Neutrophil (primary cell): ENCODE measurements around the gene ARHGEF11.

Source experiments
- H3K27ac ChIP-seq: fragments of 200-600 bp; sonication (generic); 2 replicates; pipeline ENCODE4 v1.5.1; 2016; ENCODE audit warnings: mild to moderate bottlenecking, moderate library complexity
- H3K27me3 ChIP-seq: fragments of 200-600 bp; sonication (generic); 2 replicates; pipeline ENCODE4 v1.6.0; 2016; ENCODE audit warnings: mild to moderate bottlenecking
- H3K36me3 ChIP-seq: fragments of 200-600 bp; sonication (generic); 2 replicates; pipeline ENCODE4 v1.5.1; 2017
- H3K4me1 ChIP-seq, 2 experiments: fragments of 200-600 bp in 1 of 2; sonication (generic) in 1 of 2; 1 replicate in 1 of 2; 2 replicates in 1 of 2; pipeline versions ENCODE4 v1.5.1 to v1.6.1; 2013 to 2016; ENCODE audit warnings: low read depth in 1 of 2, low read length in 1 of 2, mild to moderate bottlenecking in 1 of 2, moderate library complexity in 1 of 2; ENCODE audit not compliant: control insufficient read depth in 1 of 2, insufficient read depth in 1 of 2
- H3K4me3 ChIP-seq, 2 experiments: fragments of 200-600 bp in 1 of 2; sonication (generic) in 1 of 2; 1 replicate in 1 of 2; 2 replicates in 1 of 2; pipeline ENCODE4 v1.5.1; 2013 to 2016; ENCODE audit warnings: low read depth in 1 of 2, low read length in 1 of 2, mild to moderate bottlenecking in 1 of 2, moderate library complexity in 1 of 2
- H3K9me3 ChIP-seq: fragments of 200-600 bp; sonication (generic); 2 replicates; pipeline ENCODE4 v1.5.1; 2016
- TF ChIP-seq, protein P1 (sequence below): fragments of 200-600 bp; sonication (generic); IDR thresholded peaks from 2 replicates; pipeline ENCODE4 v1.5.1; 2016; ENCODE audit warnings: antibody characterized with exemption

Gene ARHGEF11, protein sequence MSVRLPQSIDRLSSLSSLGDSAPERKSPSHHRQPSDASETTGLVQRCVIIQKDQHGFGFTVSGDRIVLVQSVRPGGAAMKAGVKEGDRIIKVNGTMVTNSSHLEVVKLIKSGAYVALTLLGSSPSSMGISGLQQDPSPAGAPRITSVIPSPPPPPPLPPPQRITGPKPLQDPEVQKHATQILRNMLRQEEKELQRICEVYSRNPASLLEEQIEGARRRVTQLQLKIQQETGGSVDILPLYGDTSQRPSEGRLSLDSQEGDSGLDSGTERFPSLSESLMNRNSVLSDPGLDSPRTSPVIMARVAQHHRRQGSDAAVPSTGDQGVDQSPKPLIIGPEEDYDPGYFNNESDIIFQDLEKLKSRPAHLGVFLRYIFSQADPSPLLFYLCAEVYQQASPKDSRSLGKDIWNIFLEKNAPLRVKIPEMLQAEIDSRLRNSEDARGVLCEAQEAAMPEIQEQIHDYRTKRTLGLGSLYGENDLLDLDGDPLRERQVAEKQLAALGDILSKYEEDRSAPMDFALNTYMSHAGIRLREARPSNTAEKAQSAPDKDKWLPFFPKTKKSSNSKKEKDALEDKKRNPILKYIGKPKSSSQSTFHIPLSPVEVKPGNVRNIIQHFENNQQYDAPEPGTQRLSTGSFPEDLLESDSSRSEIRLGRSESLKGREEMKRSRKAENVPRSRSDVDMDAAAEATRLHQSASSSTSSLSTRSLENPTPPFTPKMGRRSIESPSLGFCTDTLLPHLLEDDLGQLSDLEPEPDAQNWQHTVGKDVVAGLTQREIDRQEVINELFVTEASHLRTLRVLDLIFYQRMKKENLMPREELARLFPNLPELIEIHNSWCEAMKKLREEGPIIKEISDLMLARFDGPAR (N-terminal part only)

DNA sequence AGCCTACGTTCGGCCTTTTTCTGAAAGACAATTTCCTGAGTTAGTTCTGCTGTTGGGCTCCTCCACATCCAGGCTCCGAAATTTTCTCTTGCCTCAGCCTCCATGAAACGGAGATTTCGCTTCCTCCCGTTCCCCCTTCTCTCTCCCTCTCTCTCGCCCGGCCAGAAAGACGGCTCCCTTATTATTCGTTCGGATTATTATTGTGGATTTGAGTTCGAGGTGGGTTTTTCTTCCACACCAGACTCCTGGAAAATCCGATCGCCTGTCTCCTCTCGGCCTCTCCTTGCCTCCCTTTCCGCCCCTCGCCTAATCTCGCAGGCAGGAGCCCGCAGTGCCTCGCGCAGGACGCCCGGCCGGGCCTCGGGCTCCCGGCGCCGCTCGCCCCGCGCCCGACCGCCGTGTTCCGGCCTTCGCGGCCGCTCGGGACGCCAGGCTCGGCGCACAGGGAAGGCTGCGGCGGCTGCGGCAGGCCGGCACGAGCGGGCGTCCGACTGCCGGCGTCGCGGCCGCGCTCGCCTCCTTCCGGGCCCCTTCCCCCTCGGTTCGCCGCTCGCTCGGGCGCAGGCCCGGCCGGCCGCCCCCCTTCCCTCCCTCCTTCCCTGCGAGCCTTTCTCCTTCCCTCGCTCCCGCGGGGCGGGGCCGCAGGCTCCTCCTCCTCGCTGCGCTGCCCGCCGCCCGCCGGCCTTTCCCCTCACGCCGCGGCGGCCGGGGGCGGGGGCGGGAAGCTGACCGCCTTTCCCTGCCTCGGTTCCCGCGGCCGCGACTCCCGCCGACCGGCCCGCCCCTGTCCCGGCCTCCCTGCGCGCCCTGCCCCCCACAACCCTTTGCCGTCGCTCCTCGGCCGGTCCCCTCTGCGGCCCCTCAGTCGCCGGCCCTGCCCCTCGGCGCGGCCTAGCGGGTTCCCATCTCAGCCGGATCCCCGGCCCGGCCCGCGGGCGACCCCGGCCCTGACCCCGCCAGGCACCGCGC, at the start of gene ARHGEF11:
ARHGEF11 (minus strand) TSS at position 493 of the 969 bp plus-strand sequence. CDS start 1,412 bp downstream, outside the sequence.
- TF ChIP-seq, protein P1, sequence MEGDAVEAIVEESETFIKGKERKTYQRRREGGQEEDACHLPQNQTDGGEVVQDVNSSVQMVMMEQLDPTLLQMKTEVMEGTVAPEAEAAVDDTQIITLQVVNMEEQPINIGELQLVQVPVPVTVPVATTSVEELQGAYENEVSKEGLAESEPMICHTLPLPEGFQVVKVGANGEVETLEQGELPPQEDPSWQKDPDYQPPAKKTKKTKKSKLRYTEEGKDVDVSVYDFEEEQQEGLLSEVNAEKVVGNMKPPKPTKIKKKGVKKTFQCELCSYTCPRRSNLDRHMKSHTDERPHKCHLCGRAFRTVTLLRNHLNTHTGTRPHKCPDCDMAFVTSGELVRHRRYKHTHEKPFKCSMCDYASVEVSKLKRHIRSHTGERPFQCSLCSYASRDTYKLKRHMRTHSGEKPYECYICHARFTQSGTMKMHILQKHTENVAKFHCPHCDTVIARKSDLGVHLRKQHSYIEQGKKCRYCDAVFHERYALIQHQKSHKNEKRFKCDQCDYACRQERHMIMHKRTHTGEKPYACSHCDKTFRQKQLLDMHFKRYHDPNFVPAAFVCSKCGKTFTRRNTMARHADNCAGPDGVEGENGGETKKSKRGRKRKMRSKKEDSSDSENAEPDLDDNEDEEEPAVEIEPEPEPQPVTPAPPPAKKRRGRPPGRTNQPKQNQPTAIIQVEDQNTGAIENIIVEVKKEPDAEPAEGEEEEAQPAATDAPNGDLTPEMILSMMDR = no peak
- H3K27ac ChIP-seq = peak within 1 kb of the TSS; percentile 36
- H3K36me3 ChIP-seq = no peaks in the 10 kb centered on the region
- H3K27me3 ChIP-seq = peaks cover 73% of the 10 kb centered on the region
- H3K4me3 ChIP-seq = peak within 1 kb of the TSS; percentile 67 to 70
- no peaks in the 10 kb centered on the region for H3K9me3 ChIP-seq
- peaks cover 11 to 16% of the 10 kb centered on the region in 2 experiments for H3K4me1 ChIP-seq

DNA sequence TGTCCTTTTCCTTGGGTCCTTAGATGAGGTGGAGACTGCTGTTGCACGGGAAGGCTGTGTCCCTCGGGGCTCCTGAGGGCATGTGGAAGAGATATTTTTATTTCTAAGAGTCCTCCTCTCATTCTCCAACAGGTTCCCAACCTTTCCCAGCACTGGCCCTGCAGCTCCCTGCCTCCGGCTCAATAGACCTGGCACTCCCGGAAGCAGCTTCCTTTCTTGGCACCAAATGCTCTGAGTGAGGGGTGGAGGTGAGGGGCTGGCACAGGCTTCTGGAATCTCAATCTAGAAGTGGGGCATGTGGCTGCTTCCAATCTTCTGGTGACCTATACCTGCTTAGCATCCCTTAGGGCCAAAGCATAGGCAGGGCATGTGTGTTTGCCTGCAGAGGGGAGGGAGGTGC, 49.5 kb upstream of the ARHGEF11 start:
- Histone ChIP-seq H3K27ac (no peak overlapping the region), H3K27me3 (no peaks in the 10 kb centered on the region), H3K4me1 (no peaks in the 10 kb centered on the region), H3K36me3 (no peaks in the 10 kb centered on the region), H3K4me3 (no peak overlapping the region), H3K9me3 (no peaks in the 10 kb centered on the region)
- TF ChIP-seq, protein P1 = no peak

DNA sequence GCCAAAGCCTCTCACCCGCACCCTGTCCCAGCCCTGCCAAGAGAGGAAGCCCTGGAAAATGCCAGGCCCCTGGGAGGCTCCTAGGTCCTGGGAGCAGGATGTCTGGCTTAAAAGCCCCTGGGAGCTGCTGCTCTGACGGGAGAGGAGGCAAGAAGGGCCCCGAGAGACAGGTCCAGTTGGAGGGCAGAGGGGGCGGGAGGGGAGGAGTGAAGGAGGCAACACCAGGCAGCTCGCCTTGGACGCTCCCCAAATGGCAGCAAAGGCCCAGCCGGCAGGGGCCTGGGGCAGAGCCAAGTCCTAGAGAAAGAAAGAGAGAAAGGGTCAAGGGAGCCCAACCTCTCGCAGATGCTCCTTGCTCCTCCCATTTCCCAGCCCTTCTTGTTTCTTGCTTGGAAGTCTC, 47.3 kb upstream of the ARHGEF11 start:
- Histone ChIP-seq H3K9me3 (no peaks in the 10 kb centered on the region), H3K27me3 (no peaks in the 10 kb centered on the region), H3K36me3 (no peaks in the 10 kb centered on the region), H3K4me1 (no peaks in the 10 kb centered on the region), H3K4me3 (no peak overlapping the region), H3K27ac (no peak overlapping the region)
- TF ChIP-seq, protein P1 = no peak

DNA sequence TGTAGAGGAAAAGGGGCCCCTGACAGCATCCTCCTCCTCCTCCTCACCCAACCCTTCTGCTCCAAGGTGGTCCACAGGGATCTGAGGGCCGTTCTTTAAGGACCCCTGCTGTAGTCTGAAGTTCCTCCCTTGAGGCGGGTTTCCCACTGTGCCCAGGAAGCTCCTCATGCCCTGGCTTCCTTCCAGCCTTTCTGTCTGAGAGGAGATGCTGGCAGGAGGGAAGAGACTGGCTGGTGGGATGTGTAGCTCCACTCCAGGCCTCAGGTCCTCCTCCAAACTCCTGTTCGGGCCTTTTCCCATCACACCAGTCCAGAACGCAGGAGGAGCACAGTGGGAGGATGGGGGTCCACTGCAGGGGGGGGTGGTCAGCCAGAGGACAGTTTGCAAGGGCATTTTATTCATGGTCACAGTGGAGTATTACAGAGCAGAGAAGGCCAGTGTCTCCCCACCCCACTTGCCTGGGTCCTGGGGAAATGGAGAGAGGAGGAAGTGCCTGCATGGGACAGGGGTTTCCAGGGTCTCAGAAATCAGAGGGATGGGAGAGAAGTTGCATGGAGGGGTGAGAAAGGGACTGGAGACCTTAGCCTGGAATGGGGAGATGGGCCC, 46.2 kb upstream of the ARHGEF11 start:
- no peak overlapping the region for H3K4me3 ChIP-seq
- no peak overlapping the region for H3K27ac ChIP-seq
- no peaks in the 10 kb centered on the region for H3K9me3 ChIP-seq
- H3K27me3 ChIP-seq = no peaks in the 10 kb centered on the region
- H3K36me3 ChIP-seq = no peaks in the 10 kb centered on the region
- no peaks in the 10 kb centered on the region for H3K4me1 ChIP-seq
- TF ChIP-seq, protein P1 = no peak
